Measurements from ENCODE around the gene ANKRA2.
"Not testable (repeated sequence)": the region's sequence is repeated elsewhere in the genome, so short reads cannot be mapped to it uniquely, and the experiment has no call there.

Gene ANKRA2

GRCh38 chr5:73508521-73508920, 56.9 kb downstream of the ANKRA2 start:
- not testable (repeated sequence) for H3K9me3 ChIP-seq (ENCODE audit: control insufficient read depth, low read length); DNase-seq; H3K4me1 ChIP-seq (ENCODE audit: control insufficient read depth, insufficient read depth, low read length, poor library complexity, severe bottlenecking)

DNA sequence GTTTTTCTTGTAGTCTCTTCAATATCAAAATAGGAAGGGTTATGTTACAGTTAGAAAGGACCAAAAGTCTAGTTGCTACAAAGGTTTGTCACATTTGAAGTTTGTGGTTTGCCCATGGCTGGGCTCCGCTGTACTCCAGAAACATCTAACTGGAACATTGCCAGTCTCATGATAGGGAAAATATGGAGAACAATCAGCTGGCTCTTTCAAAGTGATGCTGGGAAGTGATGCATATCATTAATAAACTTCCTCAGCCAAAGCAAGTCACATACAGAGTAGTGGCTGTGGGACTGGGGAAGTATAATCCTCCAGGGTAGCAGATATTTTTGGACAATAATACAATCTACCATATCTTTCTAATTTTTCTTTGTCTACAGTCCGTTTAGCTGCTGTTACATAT, 58.4 kb downstream of the ANKRA2 start:
- Histone ChIP-seq H3K4me1 (ENCODE audit: control insufficient read depth, insufficient read depth, low read length, poor library complexity, severe bottlenecking) (no peaks in the 10 kb centered on the region), H3K4me3 (ENCODE audit: insufficient read depth, low read depth, low read length, poor library complexity, severe bottlenecking) (no peak overlapping the region), H3K27ac (ENCODE audit: insufficient read depth, low read length, poor library complexity, severe bottlenecking) (no peak overlapping the region), H3K9me3 (ENCODE audit: control insufficient read depth, low read length) (no peaks in the 10 kb centered on the region), H3K36me3 (ENCODE audit: control insufficient read depth, insufficient read depth, low read length) (peaks cover 44% of the 10 kb centered on the region), H3K27me3 (replicated peaks; ENCODE audit: control insufficient read depth, insufficient read depth, low read length, poor library complexity, severe bottlenecking) (no peaks in the 10 kb centered on the region)
- no peak for DNase-seq

More at GRCh38 chr5:73508521-73508920, 56.9 kb downstream of the ANKRA2 start:
- H3K36me3 ChIP-seq (ENCODE audit: control insufficient read depth, insufficient read depth, low read length) = peaks cover 30% of the 10 kb centered on the region
- not testable (repeated sequence) for H3K4me3 ChIP-seq (ENCODE audit: insufficient read depth, low read depth, low read length, poor library complexity, severe bottlenecking); H3K27me3 ChIP-seq (replicated peaks; ENCODE audit: control insufficient read depth, insufficient read depth, low read length, poor library complexity, severe bottlenecking); H3K27ac ChIP-seq (ENCODE audit: insufficient read depth, low read length, poor library complexity, severe bottlenecking)

GRCh38 chr5:73506459-73506955, 58.9 kb downstream of the ANKRA2 start:
- Histone ChIP-seq H3K36me3 (ENCODE audit: control insufficient read depth, insufficient read depth, low read length) (peaks cover 44% of the 10 kb centered on the region), H3K4me1 (ENCODE audit: control insufficient read depth, insufficient read depth, low read length, poor library complexity, severe bottlenecking) (no peaks in the 10 kb centered on the region), H3K4me3 (ENCODE audit: insufficient read depth, low read depth, low read length, poor library complexity, severe bottlenecking) (no peak overlapping the region), H3K9me3 (ENCODE audit: control insufficient read depth, low read length) (no peaks in the 10 kb centered on the region), H3K27me3 (replicated peaks; ENCODE audit: control insufficient read depth, insufficient read depth, low read length, poor library complexity, severe bottlenecking) (no peaks in the 10 kb centered on the region), H3K27ac (ENCODE audit: insufficient read depth, low read length, poor library complexity, severe bottlenecking) (no peak overlapping the region)
- no peak for DNase-seq
